HepG2 (cell line): ENCODE results near the gene SLIT3. TPM values are rescaled to one million over a fixed set of nuclear protein-coding genes. Genes with fewer than 3 reads are reported as not detected.
A peak's percentile ranks its signal among the peaks of the same experiment; 100 is the strongest.

ENCODE experiments used
- BORCS8-MEF2B ChIP-seq: sonication (generic); formaldehyde crosslinking; IDR thresholded peaks from 2 replicates; pipeline ENCODE4 v1.8.0; 2022; ENCODE audit warnings: mild to moderate bottlenecking, missing genetic modification reagents
- CBX5 ChIP-seq: sonication (generic); formaldehyde crosslinking; IDR thresholded peaks from 2 replicates; pipeline ENCODE4 v1.4.0; 2020; ENCODE audit warnings: missing genetic modification reagents, borderline replicate concordance
- ELF4 ChIP-seq: sonication (generic); formaldehyde crosslinking; IDR thresholded peaks from 2 replicates; pipeline ENCODE4 v1.5.0; 2020; ENCODE audit warnings: missing genetic modification reagents, mild to moderate bottlenecking, moderate library complexity, borderline replicate concordance
- ESRRA ChIP-seq: sonication (generic); formaldehyde crosslinking; IDR thresholded peaks from 2 replicates; pipeline ENCODE4 v1.5.1; 2020; ENCODE audit warnings: mild to moderate bottlenecking, low read depth, missing genetic modification reagents
- ETV5 ChIP-seq: IDR thresholded peaks from 2 replicates; pipeline ENCODE4 v1.6.1; 2018; ENCODE audit warnings: missing biosample characterization, missing genetic modification reagents, inconsistent platforms, borderline replicate concordance
- FOXO1 ChIP-seq: sonication (generic); formaldehyde crosslinking; IDR thresholded peaks from 2 replicates; pipeline ENCODE4 v1.4.0; 2020; ENCODE audit warnings: missing genetic modification reagents
- GRHL1 ChIP-seq: sonication (generic); formaldehyde crosslinking; conservative IDR thresholded peaks from 2 replicates; pipeline ENCODE4 v1.8.0; 2022; ENCODE audit warnings: missing genetic modification reagents
- HBP1 ChIP-seq: IDR thresholded peaks from 2 replicates; pipeline ENCODE4 v1.6.1; 2016; ENCODE audit warnings: low read depth, control low read depth
- HDAC1 ChIP-seq: sonication (generic); formaldehyde crosslinking; IDR thresholded peaks from 2 replicates; pipeline ENCODE4 v1.5.1; 2020; ENCODE audit warnings: mild to moderate bottlenecking, missing genetic modification reagents
- JARID2 ChIP-seq: sonication (generic); formaldehyde crosslinking; IDR thresholded peaks from 2 replicates; pipeline ENCODE4 v1.8.1; 2023; ENCODE audit warnings: missing genetic modification reagents, inconsistent platforms; ENCODE audit not compliant: insufficient replicate concordance
- KLF6 ChIP-seq: IDR thresholded peaks from 2 replicates; pipeline ENCODE4 v1.8.0; 2016; ENCODE audit warnings: missing biosample characterization, missing genetic modification reagents
- MYPOP ChIP-seq: sonication (generic); formaldehyde crosslinking; IDR thresholded peaks from 2 replicates; pipeline ENCODE4 v1.8.1; 2023; ENCODE audit warnings: mild to moderate bottlenecking, moderate library complexity, missing genetic modification reagents
- NFE2L1 ChIP-seq: sonication (generic); formaldehyde crosslinking; IDR thresholded peaks from 2 replicates; pipeline ENCODE4 v1.4.0; 2020; ENCODE audit warnings: missing genetic modification reagents, mild to moderate bottlenecking, borderline replicate concordance
- POLR2A ChIP-seq, 2 experiments: IDR thresholded peaks; 2 replicates each; pipeline ENCODE4 v1.6.1; 2011; ENCODE audit warnings: low read depth in 2 of 2, low read length in 2 of 2, mild to moderate bottlenecking in 1 of 2, moderate library complexity in 1 of 2; ENCODE audit not compliant: insufficient read depth in 1 of 2
- RAD51 ChIP-seq: fragments of 450-650 bp; IDR thresholded peaks from 2 replicates; pipeline ENCODE4 v1.6.1; 2016; ENCODE audit warnings: borderline replicate concordance
- SRF ChIP-seq: IDR thresholded peaks from 2 replicates; pipeline ENCODE4 v1.6.1; 2011; ENCODE audit warnings: mild to moderate bottlenecking, low read depth, low read length, moderate library complexity
- TFDP2 ChIP-seq: sonication (generic); formaldehyde crosslinking; IDR thresholded peaks from 2 replicates; pipeline ENCODE4 v1.4.0; 2020; ENCODE audit warnings: missing genetic modification reagents
- THAP8 ChIP-seq: sonication (generic); formaldehyde crosslinking; IDR thresholded peaks from 2 replicates; pipeline ENCODE4 v1.5.1; 2020; ENCODE audit warnings: missing genetic modification reagents, mild to moderate bottlenecking, borderline replicate concordance
- ZFY ChIP-seq: sonication (generic); formaldehyde crosslinking; IDR thresholded peaks from 2 replicates; pipeline ENCODE4 v1.4.0; 2020; ENCODE audit warnings: missing genetic modification reagents
- ZHX1 ChIP-seq: sonication (generic); formaldehyde crosslinking; IDR thresholded peaks from 2 replicates; pipeline ENCODE4 v1.8.1; 2022; ENCODE audit warnings: low read depth, mild to moderate bottlenecking, missing genetic modification reagents
- ZNF350 ChIP-seq: sonication (generic); formaldehyde crosslinking; IDR thresholded peaks from 2 replicates; pipeline ENCODE4 v1.4.0; 2020; ENCODE audit warnings: mild to moderate bottlenecking, low read depth, missing genetic modification reagents, borderline replicate concordance
- ZNF660 ChIP-seq: sonication (generic); formaldehyde crosslinking; IDR thresholded peaks from 2 replicates; pipeline ENCODE4 v1.5.1; 2020; ENCODE audit warnings: mild to moderate bottlenecking, low read depth, missing genetic modification reagents, borderline replicate concordance
- polyA plus RNA-seq, 8 experiments: library from polyadenylated mRNA; depleted of rRNA in 3 of 8; stranded (reverse) in 7 of 8; unstranded in 1 of 8; fragments of >200 nt; fragmentation: Illumina TruSeq in 4 of 8; extraction: Trizol in 4 of 8; gene quantifications; 2 replicates each; pipeline versions ENCODE4 v1.2.1 to v1.2.3, GENCODE V29; 2011 to 2016; ENCODE audit warnings: low read depth in 4 of 8, missing spikeins in 1 of 8, mixed read lengths in 1 of 8; ENCODE audit not compliant: insufficient read depth in 1 of 8
- total RNA-seq, 5 experiments: library from RNA; depleted of rRNA; stranded (reverse); fragments of >200 nt; fragmentation: Illumina TruSeq; extraction: Trizol; gene quantifications; 2 replicates each; pipeline ENCODE4 v1.2.3, GENCODE V29; 2016; ENCODE audit warnings: low read depth in 1 of 5

Gene SLIT3
- total and polyA plus RNA-seq, 2 of the 13 experiments (the other 11 are each of a cell fraction or from before 2014, with no cell fraction given) = not detected

DNA sequence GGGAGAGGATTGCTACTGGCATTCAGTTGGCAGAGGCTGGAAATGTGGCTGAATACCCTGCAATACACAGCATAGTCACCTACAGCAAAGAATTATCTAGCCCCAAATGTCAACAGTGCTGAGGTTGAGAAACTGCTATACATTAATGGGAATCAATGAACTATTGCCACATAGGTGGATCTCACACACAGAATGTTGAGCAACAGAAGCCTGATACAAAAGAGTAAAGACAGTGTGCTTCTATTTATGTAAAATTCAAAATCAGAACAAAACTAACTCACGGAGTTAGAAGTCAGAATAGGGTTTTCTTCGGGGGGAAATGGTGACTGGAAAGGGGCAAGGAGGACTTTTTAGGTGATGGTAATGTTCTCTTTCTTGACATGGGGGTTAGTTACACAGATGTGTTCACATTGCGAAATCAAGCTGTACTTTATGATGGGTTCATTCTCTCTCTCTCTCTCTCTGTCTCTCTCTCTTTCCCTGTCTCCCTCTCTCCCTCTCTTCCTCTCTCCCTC is 676.0 kb downstream of the SLIT3 start (continued):
- TF ChIP-seq JARID2 (CRISPR knock-in tag) (no peak), ESRRA (CRISPR knock-in tag) (no peak), BORCS8-MEF2B (no peak), ZNF660 (no peak), ZHX1 (CRISPR knock-in tag) (peak; percentile 80), TFDP2 (CRISPR knock-in tag) (no peak; the same call in 1 of the 2 replicates), ZNF350 (CRISPR knock-in tag) (no peak), FOXO1 (CRISPR knock-in tag) (peak; percentile 81), CBX5 (CRISPR knock-in tag) (no peak), SRF (no peak), RAD51 (no peak), ETV5 (CRISPR knock-in tag) (no peak), ELF4 (CRISPR knock-in tag) (no peak), NFE2L1 (CRISPR knock-in tag) (no peak), POLR2A (IDR thresholded peaks at IDR 0.05; ENCODE audit: insufficient read depth in 1 of 2, low read depth in 2 of 2, low read length in 2 of 2) (no peak), KLF6 (CRISPR knock-in tag) (no peak), MYPOP (CRISPR knock-in tag) (no peak), THAP8 (CRISPR knock-in tag) (no peak), ZFY (CRISPR knock-in tag) (no peak), GRHL1 (CRISPR knock-in tag) (no peak), HDAC1 (CRISPR knock-in tag) (peak; percentile 89), HBP1 (CRISPR knock-in tag) (no peak)
